A673 (cell line): ENCODE results near the gene RPTOR.

Experiments
- CTCF ChIP-seq: fragments of 300-800, 200-600 bp; sonication (generic); conservative IDR thresholded peaks from 2 replicates; pipeline ENCODE4 v1.5.1; 2017; ENCODE audit warnings: low read depth, mild to moderate bottlenecking, antibody characterized with exemption, low read length, moderate library complexity, mixed read lengths
- EZH2 ChIP-seq: fragments of 200-600 bp; sonication (generic); IDR thresholded peaks from 2 replicates; pipeline ENCODE4 v1.6.1; 2017; ENCODE audit warnings: borderline replicate concordance, low read depth, mild to moderate bottlenecking, mixed read lengths, antibody characterized with exemption, low read length; ENCODE audit not compliant: poor library complexity, severe bottlenecking

DNA sequence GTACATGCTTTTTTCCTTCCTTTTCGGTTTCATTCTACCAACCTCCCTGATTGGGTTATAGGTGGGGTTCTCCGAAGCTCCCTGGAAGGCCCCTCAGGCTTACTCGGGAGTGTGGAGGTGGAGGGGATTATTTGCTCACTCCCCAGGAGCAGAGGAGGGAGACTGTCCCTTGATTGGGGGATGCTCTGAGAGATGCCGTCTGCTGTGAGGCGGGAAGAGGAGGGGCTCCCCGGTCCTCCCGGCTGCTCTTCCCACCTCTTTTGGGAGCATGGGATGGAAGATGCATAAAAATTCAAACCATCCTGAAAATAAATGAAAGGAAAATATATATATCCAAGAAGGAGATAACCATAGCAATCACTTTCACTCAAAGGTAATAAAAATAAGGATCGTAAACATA lies 16.1 kb upstream of the RPTOR start:
- TF ChIP-seq CTCF: no peak
- TF ChIP-seq EZH2: no peak
